GM18873 (cell line): ENCODE measurements around the gene MED15.

Source experiments
- ATAC-seq: cut with Tn5 transposase; IDR thresholded peaks from one replicate; pipeline ENCODE4 v1.9.1; 2021; ENCODE audit warnings: mild to moderate bottlenecking, moderate library complexity, moderate number of reproducible peaks; ENCODE audit not compliant: unreplicated experiment, low FRiP score

Gene MED15

DNA sequence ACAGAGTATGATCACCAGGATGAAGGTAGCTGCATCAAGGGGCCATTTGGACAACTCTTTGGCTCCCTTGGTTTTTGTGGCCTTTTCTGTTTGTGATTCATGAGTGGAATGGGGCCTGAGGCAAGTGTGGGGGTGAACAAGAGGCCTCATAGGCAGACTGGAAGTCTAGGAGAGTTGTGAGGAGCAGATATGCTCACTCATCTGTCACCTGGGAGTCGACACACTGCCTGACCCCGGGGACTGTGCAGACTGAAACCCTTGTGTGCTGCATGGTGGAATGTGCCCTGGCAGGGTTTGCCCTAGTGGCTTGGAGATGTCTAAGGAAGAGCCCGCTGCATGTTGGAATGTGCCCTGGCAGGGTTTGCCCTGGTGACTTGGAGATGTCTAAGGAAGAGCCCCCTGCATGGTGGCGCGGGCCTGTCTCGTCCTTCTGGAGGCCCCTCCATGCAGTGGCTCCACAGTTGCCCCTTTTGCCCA is 60.0 kb downstream of the MED15 start:
- no peak for ATAC-seq

DNA sequence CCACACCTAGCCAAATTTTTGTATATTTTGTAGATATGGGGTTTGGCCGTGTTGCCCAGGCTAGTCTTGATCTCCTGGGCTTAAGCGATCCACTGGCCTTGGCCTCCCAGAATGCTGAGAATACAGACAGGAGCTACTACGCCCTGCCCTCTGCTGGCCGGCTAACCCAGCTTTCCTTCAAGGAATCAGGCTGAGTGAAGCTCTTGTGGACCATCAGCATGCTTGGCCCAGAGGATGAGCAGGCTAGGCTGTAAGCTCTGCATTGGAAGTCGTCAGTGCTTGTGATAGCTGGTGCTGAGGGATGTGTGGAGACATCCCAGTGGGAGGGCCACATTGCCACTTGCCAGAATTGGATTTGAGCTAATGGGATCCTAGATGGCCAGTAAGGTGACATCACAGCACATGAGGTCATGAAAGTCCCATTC is 60.6 kb downstream of the MED15 start:
- no peak for ATAC-seq

DNA sequence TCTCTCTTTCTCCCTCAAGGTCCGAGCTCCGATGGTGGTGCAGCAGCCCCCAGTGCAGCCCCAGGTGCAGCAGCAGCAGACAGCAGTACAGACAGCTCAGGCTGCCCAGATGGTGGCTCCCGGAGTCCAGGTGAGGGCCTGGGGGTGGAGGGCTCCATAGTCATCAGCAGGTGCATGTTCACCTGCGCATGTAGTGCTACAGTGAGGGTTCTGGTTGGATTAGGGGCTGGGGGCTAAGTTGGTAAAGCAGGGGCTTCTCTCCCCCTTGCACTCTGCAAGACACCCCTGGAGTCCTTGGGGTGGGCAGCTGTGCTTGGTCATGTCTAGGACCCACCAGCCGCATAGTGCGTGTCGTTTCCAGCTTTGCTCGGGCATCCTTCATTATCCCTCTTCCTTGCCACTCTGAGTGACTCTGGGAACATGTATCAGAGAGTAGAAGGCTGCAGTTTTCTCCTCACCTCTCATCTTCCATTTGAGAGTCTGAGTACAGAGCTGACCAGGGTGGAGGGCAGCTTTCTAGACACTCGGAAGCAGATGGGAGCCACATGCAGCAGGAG is 61.2 kb downstream of the MED15 start:
- no peak for ATAC-seq

DNA sequence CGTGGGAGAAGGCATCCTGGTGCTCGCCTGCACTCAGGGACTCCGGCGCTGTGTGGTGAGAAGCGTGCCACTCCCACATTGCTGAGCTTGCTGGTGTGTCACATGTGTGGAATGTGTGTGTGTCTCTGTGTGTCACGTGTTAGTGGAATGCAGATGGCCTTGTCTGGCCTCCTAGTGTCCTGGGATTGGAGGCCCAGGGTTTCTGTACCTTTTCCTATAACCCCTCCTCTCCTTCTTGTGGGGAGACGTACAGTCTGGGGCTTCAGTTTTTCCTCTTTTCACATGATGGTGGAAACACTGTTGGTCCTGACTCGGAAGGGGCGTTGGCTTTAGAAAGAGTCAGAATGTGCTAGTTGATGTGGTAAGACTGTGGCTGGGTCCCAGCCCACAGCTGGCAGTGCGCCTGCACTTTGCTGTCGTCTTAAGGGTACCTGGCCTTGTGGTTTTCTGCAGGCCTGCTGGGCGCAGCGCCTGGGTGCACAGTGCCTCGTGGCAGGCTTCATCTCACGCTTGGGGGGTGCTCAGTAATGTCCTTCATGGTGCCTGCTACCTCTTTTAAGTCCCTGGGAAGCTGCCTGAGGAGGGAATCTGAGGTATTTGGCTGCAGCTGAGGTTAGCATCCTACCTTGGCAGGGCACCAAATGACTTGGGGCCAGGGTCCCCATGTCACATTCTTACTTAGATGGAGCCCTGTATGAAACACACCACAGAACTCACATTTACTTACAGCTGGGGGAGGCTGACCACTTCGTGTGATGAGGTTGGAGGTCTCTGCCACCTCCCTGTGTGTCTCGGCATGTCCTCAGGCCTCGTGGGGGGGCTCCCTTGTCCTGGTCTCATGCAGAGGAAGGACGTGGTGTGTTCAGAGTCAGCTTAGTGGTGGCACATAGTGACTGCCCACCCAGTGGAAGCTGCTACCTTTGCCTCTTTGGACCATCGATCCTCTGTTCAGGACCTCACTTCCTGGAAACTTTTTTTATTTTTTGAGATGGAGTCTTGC is 61.9 kb downstream of the MED15 start:
- no peak for ATAC-seq

DNA sequence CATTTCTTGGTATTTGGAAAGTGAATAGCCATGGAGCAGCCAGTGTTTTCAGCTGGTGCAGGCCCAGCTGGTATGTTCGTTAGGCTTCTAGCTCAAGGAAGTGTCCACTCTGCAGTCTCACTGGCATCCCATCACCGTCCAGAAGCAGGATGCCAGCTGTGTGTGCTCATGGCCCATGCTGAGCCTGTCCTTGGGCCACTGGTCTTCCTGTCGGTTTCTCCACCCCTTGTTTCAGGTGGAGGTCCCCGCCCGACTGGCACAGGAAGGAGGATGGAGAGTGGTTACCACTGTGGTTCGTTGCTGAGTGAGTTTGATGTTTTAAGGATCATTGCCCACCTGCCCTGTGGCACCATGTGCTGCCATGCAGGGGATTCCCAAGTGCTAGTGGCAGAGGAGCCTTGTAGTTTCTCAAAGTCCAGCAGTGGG is 63.7 kb downstream of the MED15 start:
- no peak for ATAC-seq

DNA sequence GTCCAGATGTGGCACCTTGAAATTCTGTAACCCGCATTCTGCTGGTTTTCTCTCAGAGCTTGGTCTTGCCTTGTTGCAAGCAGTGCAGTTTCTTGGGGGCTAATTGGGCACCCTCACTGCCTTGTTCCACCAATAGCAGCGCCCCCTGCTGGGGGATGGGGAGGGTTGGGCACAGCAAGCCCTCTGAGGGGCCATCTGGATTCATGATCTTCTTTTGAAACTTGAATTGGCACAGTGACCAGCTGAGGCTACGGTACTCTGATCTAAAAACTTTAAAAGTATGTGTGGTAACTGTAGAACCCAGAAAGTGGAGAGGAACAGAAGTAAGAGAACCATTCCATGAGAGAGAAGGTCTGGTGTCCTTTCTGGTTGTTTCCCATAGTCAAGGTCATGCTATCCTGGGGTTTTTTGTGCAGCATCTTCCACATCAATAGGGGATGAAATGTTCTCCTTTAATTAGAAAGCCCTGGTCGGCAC is 64.2 kb downstream of the MED15 start:
- ATAC-seq: no peak

DNA sequence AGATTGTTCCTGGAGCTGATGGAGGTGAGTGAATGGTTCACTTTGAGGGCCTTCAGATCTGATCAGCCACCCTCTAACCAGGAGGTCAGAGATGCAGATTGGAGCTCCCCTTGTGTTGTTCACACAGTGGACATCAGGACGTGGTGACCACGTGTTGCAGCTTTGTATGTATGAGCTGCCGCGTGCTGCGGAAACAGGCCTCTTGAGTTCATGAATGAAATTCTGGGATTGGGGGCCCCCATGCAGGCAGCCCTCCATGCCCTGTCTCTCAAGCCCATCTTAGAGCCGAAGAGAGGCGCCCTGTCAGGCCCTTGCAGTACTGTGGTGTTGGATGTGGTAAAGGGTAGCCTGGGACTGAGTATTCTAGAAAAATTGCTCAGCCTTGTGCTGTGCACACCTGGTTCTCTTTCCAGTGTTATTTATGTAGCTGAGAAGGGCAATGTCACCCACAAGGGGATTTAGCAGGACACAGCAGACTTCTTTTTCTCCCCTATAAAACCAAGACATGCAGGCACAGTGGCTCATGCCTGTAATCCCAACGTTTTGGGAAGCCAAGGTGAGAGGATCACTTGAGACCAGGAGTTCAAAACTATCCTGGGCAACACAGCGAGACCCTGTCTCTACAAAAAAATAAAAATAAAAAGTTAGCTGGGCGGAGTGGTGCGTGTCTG is 64.9 kb downstream of the MED15 start:
- no peak for ATAC-seq

DNA sequence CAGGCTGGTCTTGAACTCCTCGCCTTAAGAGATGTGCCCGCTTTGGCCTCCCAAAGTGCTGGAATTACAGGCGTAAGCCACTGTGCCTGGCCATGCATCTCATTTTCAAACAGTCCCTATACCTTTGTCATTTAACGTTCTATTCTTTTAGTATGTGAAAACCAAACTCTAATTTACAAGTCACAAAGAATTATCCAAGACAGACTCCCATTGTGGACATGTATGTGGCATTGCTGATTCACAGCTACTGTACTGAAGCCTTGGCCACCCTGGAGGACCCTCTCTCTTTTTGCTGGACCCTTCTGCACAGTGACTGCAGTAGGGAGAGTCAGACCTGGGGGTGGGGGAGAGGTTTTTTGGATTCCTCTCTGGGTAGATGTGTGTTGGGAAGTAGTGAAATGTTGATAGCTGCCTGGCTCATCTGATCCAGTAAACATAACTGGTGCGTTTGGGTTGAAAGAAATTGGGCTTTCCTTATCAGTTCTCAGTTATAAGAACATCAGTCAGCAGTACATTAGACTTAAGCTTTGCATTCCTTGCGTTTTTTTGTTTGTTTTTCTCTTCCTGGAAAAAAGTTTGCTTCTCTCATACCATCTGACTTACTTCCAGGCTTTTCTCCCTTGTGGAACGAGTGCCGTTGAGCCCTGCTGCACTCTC is 65.9 kb downstream of the MED15 start:
- no peak for ATAC-seq

DNA sequence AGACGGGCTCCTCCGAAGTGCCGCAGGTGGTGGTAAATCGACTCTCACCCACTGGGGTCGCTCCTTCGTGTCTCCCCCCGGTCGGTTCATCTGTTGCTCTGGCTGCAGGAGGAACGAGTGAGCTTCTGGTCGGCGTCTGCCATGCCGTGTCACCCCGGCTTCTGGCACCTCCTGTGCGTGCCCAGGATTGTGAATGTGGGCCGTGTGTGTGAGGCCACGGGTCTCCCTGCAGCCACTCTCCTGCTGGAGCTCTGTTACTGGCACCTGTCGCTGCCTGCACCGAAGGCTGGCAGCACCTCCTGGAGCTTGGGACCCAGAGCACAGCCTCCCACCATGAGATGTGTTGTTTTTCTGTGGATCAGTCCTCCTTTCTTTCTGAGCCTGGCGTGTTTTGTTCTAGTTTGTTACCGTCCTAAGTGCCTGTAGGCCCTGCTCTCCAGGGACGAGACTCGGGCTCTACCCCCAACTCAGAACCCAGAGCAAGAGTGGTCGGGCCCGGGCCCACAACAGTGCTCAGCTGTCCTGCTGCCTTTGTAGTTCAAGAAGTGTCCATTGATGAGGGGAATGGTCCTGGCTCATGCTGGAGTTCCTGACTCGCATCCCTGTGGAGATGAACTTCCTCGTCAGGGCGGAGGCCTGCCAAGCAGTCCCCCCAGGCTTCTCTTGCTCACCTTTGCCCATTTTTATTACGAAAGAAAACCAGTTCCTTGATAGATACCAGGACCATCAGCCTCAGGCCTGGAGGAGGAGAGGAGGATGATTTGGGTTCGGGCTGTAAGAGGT is 66.6 kb downstream of the MED15 start:
- no peak for ATAC-seq

DNA sequence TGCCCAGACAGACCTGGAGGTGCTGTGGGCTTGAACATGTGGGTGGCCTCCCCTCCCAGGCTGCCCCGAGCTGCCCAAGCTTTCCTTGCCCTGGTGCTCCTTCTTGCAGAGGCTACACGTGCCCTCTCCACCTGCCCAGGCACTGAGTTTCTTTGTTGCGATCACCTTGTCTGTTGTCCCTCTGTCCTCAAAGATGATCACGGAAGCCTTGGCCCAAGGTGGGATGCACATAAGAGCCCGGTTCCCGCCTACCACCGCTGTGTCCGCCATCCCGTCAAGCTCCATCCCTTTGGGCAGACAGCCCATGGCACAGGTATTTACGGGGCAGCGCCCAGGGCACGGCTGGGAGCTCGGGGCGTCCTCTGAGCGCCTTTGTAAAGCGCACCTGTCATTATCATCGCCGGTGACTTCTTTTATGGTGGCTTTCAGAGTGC is 67.5 kb downstream of the MED15 start:
- no peak for ATAC-seq

DNA sequence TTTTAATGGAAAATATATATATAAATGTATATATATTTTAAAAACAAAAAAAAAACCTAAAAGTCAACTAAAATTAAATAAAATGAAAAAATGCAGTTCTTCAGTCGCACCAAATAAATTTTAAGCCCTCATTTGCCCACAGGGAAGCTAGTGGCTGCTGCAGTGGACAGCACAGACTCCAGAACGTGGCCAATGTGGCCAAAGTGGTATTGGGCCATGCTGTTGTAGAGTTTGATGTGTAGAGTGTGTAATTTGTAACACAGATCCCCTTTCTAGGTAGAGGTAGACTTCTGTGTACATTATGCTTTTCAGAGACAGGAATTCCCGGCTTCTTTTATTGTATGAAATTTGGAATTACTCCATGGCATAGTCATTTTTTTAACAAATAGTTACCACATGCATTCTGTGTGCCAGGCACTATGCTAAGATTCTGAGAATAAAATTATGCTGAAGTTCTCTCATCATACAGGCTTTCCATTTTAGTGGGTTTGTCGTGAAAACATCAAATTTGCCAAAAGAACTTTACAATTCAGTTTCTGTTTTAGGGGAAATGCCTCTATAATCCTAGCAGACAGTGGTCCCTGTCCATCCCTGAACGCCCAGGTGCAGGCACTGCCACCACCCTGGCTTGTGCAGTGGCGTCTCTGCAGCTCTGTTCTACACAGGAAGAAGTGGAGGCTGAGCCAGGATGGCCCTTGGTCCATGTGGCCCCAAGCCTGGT is 68.5 kb downstream of the MED15 start:
- no peak for ATAC-seq

DNA sequence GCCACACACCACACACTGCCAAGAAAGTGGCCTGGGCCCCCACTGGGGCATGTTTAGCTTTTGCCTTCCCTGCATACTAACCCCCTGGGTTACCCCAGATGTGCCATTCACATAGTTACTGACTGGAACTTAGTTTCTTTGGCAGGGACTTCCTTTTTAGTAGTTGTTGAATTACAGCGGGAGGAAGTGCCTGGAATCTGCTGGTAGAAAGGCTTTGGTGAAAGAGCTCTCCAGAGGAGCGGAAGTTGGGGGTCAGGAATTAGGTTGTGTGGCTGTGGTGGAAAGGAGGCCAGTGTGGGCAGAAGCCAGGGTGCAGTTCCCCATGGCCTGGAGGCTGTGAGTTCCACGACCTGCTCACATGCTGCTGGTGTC is 69.0 kb downstream of the MED15 start:
- ATAC-seq: no peak

DNA sequence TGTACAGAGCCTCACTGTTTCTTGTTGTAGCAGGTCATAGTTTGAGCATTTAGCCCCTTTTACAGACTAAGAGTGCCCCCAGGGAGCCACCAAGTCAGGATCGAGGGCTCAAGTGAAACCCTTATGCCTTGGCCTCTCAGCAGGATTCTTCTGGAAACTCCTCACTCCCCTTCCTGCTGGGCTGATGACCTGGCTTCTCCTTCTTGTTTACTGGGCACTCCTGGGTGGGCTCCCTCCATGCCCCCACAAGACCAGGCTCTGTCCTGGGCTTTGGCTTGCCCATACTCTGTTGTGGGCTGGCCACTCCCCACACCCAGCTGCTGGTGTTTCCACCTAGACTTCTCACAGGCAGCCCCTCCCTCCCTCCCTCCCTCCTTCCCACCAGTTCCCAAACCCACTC is 69.6 kb downstream of the MED15 start:
- ATAC-seq: no peak

DNA sequence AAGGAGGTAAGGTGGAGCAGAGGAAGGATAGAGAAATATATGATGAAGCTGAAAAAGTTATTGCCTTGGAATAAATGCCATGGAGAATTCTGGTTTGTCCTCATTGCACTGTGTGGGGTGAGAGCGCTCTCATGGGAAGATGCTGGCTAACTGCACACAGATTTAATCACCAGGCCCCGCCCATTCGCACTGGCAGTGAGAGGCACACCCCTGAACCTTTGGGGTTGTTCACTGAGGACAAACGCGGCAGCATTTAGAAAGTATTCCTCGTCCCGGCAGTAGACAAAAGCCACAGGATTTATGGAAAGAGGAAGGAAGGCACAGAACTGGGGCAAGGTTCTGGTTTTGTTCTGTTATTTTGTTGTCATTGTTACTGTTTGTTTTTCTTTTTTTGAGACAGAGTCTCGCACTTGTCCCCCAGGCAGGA is 70.2 kb downstream of the MED15 start:
- ATAC-seq: no peak

DNA sequence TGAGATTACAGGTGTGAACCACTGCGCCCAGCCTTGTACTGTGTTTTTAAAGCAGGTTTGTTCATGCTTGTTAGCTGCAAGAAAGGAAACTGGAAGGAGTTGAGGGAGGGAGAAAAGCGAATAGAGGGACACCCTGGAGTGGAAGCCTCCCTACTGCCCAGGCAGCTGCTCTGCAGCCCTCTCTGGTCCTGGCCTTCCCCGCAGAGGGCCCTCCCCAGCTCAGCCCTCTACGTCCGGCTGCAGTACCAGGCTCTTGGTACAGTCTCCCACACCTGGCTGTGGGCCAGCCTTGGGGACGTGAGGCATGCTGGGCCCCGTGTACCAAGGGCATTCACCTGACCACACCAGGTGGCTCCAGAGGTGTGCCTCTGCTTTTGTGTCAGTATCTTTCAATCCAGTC is 70.8 kb downstream of the MED15 start:
- no peak for ATAC-seq

DNA sequence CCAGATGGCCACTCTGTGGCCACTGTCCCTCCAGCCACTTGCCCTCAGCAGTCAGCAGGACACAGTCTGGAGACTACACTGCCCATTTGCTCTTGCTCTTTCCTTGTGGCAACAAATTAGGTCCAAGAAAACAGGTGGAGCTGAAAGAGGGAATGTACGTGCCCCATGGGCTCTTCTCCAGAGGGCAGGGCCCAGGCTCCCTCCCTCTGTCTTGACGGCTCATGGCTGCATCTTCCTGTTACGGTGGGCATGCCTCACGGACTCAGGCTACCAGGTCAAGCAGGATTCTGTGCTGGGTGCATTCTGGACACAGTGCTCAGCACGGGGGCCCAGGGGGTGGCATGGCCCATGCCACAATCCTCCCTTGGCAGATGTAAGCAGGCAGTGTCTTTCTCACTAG is 71.3 kb downstream of the MED15 start:
- ATAC-seq: no peak

DNA sequence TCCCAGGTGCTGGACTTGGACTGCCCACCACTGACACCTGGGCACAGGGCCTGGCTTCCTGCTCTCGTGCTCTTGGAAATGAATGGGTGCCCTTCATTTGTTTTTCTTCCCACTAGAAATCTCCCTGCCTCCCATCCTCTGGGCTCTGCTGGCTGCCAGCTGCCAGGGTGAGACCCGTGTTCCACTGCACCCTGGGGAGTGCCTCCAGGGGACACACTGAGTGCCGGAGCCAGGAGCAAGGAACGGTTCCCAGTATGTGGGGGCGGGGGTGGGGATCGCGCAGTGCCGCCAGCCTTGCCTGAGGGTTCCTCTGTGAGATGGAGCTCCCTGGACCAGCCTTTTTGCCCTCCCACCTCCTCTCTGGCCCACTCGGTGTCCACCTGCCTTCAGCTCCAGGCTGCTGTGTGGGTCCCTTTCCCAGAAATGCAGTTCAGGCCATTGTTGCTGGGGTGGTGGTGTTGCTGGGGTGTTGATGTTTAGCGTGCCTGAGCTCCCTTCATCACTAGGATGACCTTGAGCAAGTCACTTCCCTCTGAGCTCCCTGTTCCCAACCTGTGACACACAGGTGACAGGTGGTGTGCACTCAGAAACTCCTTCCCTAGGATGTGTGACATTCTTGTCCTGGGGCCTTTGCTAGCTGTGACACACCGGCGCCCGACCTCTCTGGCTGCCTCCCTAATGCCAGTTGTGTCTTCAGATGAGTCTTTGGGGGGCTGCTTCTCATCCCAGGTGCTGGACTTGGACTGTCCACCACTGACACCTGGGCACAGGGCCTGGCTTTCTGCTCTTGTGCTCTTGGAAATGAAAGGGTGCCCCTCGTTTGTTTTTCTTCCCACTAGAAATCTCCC is 72.1 kb downstream of the MED15 start:
- ATAC-seq: no peak

DNA sequence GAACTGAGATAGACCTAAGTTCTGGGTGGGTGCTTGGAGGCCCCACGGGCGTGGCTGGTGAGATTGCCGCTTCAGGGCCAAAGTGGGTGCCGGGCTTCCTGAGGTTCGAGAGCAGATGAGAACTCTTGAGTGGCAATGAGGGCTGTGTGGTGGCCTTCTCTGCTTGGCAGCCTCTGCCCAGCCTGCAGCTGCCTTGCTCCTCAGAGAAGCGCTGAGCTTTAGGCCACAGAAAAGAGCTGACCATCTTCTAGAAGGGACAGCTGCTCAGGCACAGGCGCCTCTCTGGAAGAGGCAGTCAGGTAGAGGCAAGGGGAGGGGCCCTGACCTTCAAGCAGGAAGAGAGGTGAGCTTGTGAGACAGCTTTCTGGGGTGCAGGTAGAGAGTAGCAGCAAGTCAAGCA is 72.8 kb downstream of the MED15 start:
- no peak for ATAC-seq
